Transverse colon (tissue), 4 donors: Measurements from ENCODE around the gene TULP1.

Experiments
- EP300 ChIP-seq: sonication (generic); formaldehyde crosslinking; IDR thresholded peaks from one replicate; pipeline ENCODE4 v1.6.1; 2017; ENCODE audit warnings: antibody characterized with exemption, low read depth
- POLR2A ChIP-seq: fragments of 450-650 bp; IDR thresholded peaks from one replicate; pipeline ENCODE4 v1.6.1; 2016; ENCODE audit warnings: antibody characterized with exemption, mild to moderate bottlenecking, moderate library complexity
- POLR2AphosphoS5 ChIP-seq, 3 donors: sonication (generic); formaldehyde crosslinking; IDR thresholded peaks; one replicate each; pipeline ENCODE4 v1.6.1; 2016; ENCODE audit warnings: antibody characterized with exemption in 3 of 3
- TF ChIP-seq, protein P1 (sequence below), 5 experiments: fragments of 200-600 bp in 3 of 5; fragments of 450-650 bp in 2 of 5; sonication (generic) in 3 of 5; IDR thresholded peaks; 1 replicate in 2 of 5; 2 replicates in 3 of 5; pipeline ENCODE4 v1.5.1; 2016 to 2017; ENCODE audit warnings: antibody characterized with exemption in 5 of 5, inconsistent platforms in 3 of 5, mild to moderate bottlenecking in 2 of 5, moderate library complexity in 1 of 5

DNA sequence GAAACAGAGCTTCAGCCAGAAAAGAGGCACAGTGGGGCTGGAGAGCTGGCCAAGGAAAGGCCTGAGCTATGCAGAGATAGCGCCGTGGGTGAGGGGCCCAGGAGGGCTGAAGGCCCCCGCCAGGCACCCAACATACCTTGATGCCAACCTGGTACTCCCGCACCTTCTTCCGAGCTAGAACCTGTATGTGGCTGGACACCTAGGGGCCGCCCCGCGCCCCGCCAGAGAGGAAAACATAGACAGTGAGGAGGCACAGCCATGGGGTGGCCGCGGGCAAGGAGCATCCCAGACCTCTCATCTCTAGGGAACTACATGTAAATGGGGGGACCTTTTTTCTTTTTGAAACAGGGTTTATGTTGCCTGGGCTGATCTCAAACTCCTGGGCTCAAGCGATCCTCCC, 32.5 kb downstream of the TULP1 start:
- TF ChIP-seq, protein P1, sequence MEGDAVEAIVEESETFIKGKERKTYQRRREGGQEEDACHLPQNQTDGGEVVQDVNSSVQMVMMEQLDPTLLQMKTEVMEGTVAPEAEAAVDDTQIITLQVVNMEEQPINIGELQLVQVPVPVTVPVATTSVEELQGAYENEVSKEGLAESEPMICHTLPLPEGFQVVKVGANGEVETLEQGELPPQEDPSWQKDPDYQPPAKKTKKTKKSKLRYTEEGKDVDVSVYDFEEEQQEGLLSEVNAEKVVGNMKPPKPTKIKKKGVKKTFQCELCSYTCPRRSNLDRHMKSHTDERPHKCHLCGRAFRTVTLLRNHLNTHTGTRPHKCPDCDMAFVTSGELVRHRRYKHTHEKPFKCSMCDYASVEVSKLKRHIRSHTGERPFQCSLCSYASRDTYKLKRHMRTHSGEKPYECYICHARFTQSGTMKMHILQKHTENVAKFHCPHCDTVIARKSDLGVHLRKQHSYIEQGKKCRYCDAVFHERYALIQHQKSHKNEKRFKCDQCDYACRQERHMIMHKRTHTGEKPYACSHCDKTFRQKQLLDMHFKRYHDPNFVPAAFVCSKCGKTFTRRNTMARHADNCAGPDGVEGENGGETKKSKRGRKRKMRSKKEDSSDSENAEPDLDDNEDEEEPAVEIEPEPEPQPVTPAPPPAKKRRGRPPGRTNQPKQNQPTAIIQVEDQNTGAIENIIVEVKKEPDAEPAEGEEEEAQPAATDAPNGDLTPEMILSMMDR (IDR thresholded peaks at IDR 0.05) = no peak
- TF ChIP-seq POLR2AphosphoS5 (IDR thresholded peaks at IDR 0.05) (no peak), POLR2A (no peak), EP300 (no peak)
